Neutrophil (primary cell): Measurements from ENCODE around the gene USO1.
"Not testable (repeated sequence)": the region's sequence is repeated elsewhere in the genome, so short reads cannot be mapped to it uniquely, and the experiment has no call there.

Source experiments
- H3K27ac ChIP-seq: fragments of 200-600 bp; sonication (generic); 2 replicates; pipeline ENCODE4 v1.5.1; 2016; ENCODE audit warnings: mild to moderate bottlenecking, moderate library complexity
- H3K27me3 ChIP-seq: fragments of 200-600 bp; sonication (generic); 2 replicates; pipeline ENCODE4 v1.6.0; 2016; ENCODE audit warnings: mild to moderate bottlenecking
- H3K36me3 ChIP-seq: fragments of 200-600 bp; sonication (generic); 2 replicates; pipeline ENCODE4 v1.5.1; 2017
- H3K4me1 ChIP-seq, 2 experiments: fragments of 200-600 bp in 1 of 2; sonication (generic) in 1 of 2; 1 replicate in 1 of 2; 2 replicates in 1 of 2; pipeline versions ENCODE4 v1.5.1 to v1.6.1; 2013 to 2016; ENCODE audit warnings: low read depth in 1 of 2, low read length in 1 of 2, mild to moderate bottlenecking in 1 of 2, moderate library complexity in 1 of 2; ENCODE audit not compliant: control insufficient read depth in 1 of 2, insufficient read depth in 1 of 2
- H3K4me3 ChIP-seq, 2 experiments: fragments of 200-600 bp in 1 of 2; sonication (generic) in 1 of 2; 1 replicate in 1 of 2; 2 replicates in 1 of 2; pipeline ENCODE4 v1.5.1; 2013 to 2016; ENCODE audit warnings: low read depth in 1 of 2, low read length in 1 of 2, mild to moderate bottlenecking in 1 of 2, moderate library complexity in 1 of 2
- H3K9me3 ChIP-seq: fragments of 200-600 bp; sonication (generic); 2 replicates; pipeline ENCODE4 v1.5.1; 2016
- TF ChIP-seq, protein P1 (sequence below): fragments of 200-600 bp; sonication (generic); IDR thresholded peaks from 2 replicates; pipeline ENCODE4 v1.5.1; 2016; ENCODE audit warnings: antibody characterized with exemption

Gene USO1

GRCh38 chr4:75843596-75843995 lies 119.2 kb downstream of the USO1 start:
- H3K36me3 ChIP-seq, result no peaks in the 10 kb centered on the region
- no peaks in the 10 kb centered on the region for H3K27me3 ChIP-seq
- no peaks in the 10 kb centered on the region for H3K9me3 ChIP-seq
- no peak overlapping the region for H3K27ac ChIP-seq
- H3K4me1 ChIP-seq, result peaks cover 5 to 21% of the 10 kb centered on the region in 2 experiments
- no peak overlapping the region for H3K4me3 ChIP-seq
- TF ChIP-seq, protein P1, sequence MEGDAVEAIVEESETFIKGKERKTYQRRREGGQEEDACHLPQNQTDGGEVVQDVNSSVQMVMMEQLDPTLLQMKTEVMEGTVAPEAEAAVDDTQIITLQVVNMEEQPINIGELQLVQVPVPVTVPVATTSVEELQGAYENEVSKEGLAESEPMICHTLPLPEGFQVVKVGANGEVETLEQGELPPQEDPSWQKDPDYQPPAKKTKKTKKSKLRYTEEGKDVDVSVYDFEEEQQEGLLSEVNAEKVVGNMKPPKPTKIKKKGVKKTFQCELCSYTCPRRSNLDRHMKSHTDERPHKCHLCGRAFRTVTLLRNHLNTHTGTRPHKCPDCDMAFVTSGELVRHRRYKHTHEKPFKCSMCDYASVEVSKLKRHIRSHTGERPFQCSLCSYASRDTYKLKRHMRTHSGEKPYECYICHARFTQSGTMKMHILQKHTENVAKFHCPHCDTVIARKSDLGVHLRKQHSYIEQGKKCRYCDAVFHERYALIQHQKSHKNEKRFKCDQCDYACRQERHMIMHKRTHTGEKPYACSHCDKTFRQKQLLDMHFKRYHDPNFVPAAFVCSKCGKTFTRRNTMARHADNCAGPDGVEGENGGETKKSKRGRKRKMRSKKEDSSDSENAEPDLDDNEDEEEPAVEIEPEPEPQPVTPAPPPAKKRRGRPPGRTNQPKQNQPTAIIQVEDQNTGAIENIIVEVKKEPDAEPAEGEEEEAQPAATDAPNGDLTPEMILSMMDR, result no peak

- no peaks in the 10 kb centered on the region for H3K36me3 ChIP-seq
- peaks cover 5 to 21% of the 10 kb centered on the region in 2 experiments for H3K4me1 ChIP-seq
- H3K9me3 ChIP-seq, result no peaks in the 10 kb centered on the region
- H3K4me3 ChIP-seq, result no peak overlapping the region
- no peaks in the 10 kb centered on the region for H3K27me3 ChIP-seq
- H3K27ac ChIP-seq, result no peak overlapping the region
- TF ChIP-seq, protein P1, result no peak
Measured at GRCh38 chr4:75844151-75844662, 119.8 kb downstream of the USO1 start.

DNA sequence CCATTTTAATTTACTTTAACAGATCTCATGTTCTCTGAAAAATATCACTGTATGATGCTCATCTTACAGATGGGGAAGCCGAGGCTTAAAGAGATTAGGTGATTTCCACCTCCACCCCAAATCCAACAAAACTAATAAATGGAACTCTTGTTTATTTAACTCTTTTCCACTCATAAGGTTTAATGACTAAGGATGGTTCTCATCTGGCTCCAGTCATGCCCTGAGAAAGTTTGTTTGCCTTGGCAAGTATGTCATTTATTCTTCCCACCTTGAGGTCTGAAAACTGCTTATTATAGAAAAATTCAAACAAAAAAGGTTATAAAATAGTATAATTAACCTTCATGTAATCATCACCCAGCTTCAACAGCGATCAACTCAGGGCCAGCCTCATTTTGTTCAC lies 121.6 kb downstream of the USO1 start:
- H3K27me3 ChIP-seq, result no peaks in the 10 kb centered on the region
- peaks cover 5 to 18% of the 10 kb centered on the region in 2 experiments for H3K4me1 ChIP-seq
- TF ChIP-seq, protein P1, result no peak
- no peak overlapping the region for H3K27ac ChIP-seq
- H3K36me3 ChIP-seq, result no peaks in the 10 kb centered on the region
- no peaks in the 10 kb centered on the region for H3K9me3 ChIP-seq
- H3K4me3 ChIP-seq, result no peak overlapping the region

DNA sequence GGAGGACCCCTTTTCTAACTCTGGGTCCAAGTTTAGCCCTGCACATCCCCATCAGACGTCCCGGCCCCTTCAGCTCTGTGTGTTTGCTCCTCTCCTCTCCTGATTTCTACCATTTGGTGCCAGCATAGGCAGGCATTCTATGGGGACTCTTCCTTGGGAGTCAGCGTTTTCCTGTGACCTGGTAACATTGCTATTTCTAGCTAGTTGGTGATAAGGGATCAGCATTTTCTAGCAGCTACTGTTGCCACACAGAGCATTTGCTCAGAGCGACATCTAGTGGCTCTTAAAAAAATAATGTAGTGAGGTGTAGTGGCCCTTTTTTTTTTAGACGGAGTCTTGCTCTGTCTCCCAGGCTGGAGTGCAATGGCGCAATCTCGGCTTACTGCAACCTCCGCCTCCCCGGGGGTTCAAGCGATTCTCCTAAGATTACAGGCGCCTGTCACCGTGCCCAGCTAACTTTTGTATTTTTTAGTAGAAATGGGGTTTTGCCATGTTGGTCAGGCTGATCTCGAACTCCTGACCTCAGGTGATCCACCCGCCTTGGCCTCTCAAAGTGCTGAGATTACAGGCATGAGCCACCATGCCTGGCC lies 123.9 kb downstream of the USO1 start:
- not testable (repeated sequence) for H3K4me1 ChIP-seq, H3K4me3 ChIP-seq, H3K27me3 ChIP-seq, H3K36me3 ChIP-seq, H3K9me3 ChIP-seq, H3K27ac ChIP-seq
- TF ChIP-seq, protein P1, result peak; percentile 17

- no peaks in the 10 kb centered on the region for H3K36me3 ChIP-seq
- H3K9me3 ChIP-seq, result no peaks in the 10 kb centered on the region
- no peaks in the 10 kb centered on the region for H3K27me3 ChIP-seq
- TF ChIP-seq, protein P1, result no peak
- H3K4me1 ChIP-seq, result no peaks in the 10 kb centered on the region
- H3K27ac ChIP-seq, result no peak overlapping the region
- H3K4me3 ChIP-seq, result no peak overlapping the region
Measured at GRCh38 chr4:75848891-75849290, 124.5 kb downstream of the USO1 start.
